H1 (cell line): ENCODE results near the gene PANK3.

Experiments
- ASH2L ChIP-seq: fragments of 200-600, 300-600 bp; sonication (generic); IDR thresholded peaks from one replicate; pipeline ENCODE4 v1.7.1; 2017; ENCODE audit warnings: low read length
- ATF2 ChIP-seq: IDR thresholded peaks from 2 replicates; pipeline ENCODE4 v1.6.1; 2012; ENCODE audit warnings: low read length, inconsistent platforms
- CHD2 ChIP-seq: IDR thresholded peaks from 2 replicates; pipeline ENCODE4 v1.6.1; 2012; ENCODE audit warnings: low read length, improper control_type of control experiment
- CTCF ChIP-seq, 3 experiments: IDR thresholded peaks; 1 replicate in 2 of 3; 2 replicates in 1 of 3; pipeline versions ENCODE4 v1.5.1 to v1.6.1; 2011; ENCODE audit warnings: low read length in 3 of 3, mild to moderate bottlenecking in 3 of 3, inconsistent platforms in 2 of 3, low read depth in 1 of 3, moderate library complexity in 1 of 3; ENCODE audit not compliant: insufficient read depth in 1 of 3; ENCODE audit errors: control extremely low read depth in 1 of 3
- EZH2 ChIP-seq: fragments of 200-600 bp; sonication (generic); IDR thresholded peaks from 2 replicates; pipeline ENCODE4 v1.7.1; 2012; ENCODE audit warnings: low read depth, mild to moderate bottlenecking, moderate library complexity, low read length, inconsistent platforms; ENCODE audit not compliant: severe bottlenecking
- NANOG ChIP-seq: IDR thresholded peaks from 2 replicates; pipeline ENCODE4 v1.6.1; 2011; ENCODE audit warnings: low read length, low read depth, mild to moderate bottlenecking, inconsistent platforms; ENCODE audit not compliant: insufficient read depth, poor library complexity, severe bottlenecking
- POLR2A ChIP-seq, 2 experiments: IDR thresholded peaks; 1 replicate in 1 of 2; 2 replicates in 1 of 2; pipeline ENCODE4 v1.6.1; 2011; ENCODE audit warnings: low read depth in 2 of 2, low read length in 2 of 2, mild to moderate bottlenecking in 2 of 2; ENCODE audit errors: control extremely low read depth in 1 of 2
- POLR2AphosphoS5 ChIP-seq: IDR thresholded peaks from 2 replicates; pipeline ENCODE4 v1.6.1; 2011; ENCODE audit warnings: low read depth, low read length
- RAD21 ChIP-seq, 2 experiments: IDR thresholded peaks in 1 of 2; conservative IDR thresholded peaks in 1 of 2; 2 replicates each; pipeline ENCODE4 v1.6.1; 2011; ENCODE audit warnings: low read depth in 2 of 2, low read length in 2 of 2, improper control_type of control experiment in 1 of 2, inconsistent platforms in 1 of 2, mild to moderate bottlenecking in 1 of 2, moderate library complexity in 1 of 2
- YY1 ChIP-seq: IDR thresholded peaks from 2 replicates; pipeline ENCODE4 v1.6.1; 2011; ENCODE audit warnings: low read depth, mild to moderate bottlenecking, low read length

- TF ChIP-seq CTCF (IDR thresholded peaks at IDR 0.05; ENCODE audit: control extremely low read depth in 1 of 3, insufficient read depth in 1 of 3, low read depth in 1 of 3, low read length in 3 of 3) (no peak), ASH2L (no peak), POLR2A (IDR thresholded peaks at IDR 0.05; ENCODE audit: control extremely low read depth in 1 of 2, low read depth in 2 of 2, low read length in 2 of 2) (no peak), NANOG (no peak), CHD2 (no peak), POLR2AphosphoS5 (no peak), EZH2 (no peak), RAD21 (IDR thresholded peaks at IDR 0.05 in 1 of 2, conservative IDR thresholded peaks at IDR 0.05 in 1 of 2; ENCODE audit: low read depth in 2 of 2, low read length in 2 of 2) (no peak), YY1 (no peak), ATF2 (no peak)
These were observed 24.6 kb upstream of the PANK3 start for GRCh38 chr5:168603746-168604145.
